Measurements from ENCODE around the gene SCAI. TPM values are rescaled to one million over a fixed set of nuclear protein-coding genes. Genes with fewer than 3 reads are reported as not detected.

The SCAI gene
- total and polyA plus RNA-seq, 9 of the 15 experiments (the other 6 are each of a cell fraction or from before 2014, with no cell fraction given) = 0.70 to 12.4 (median 4.2) TPM

- no peaks in the 10 kb centered on the region for H3K36me3 ChIP-seq (ENCODE audit: control insufficient read depth, insufficient read depth, low read length)
- no peaks in the 10 kb centered on the region; a peak in 1 of 5 replicates for H3K4me1 ChIP-seq (replicated peaks in 1 of 2; ENCODE audit: control insufficient read depth in 2 of 2, insufficient read depth in 2 of 2, low read length in 2 of 2)
- ATAC-seq = no peak
- no peak for FAIRE-seq
- no peak overlapping the region for H3K4me3 ChIP-seq
- no peak for TF ChIP-seq TGIF2 (CRISPR knock-in tag; IDR thresholded peaks at IDR 0.05)
- TF ChIP-seq ZZZ3 (IDR thresholded peaks at IDR 0.05) = no peak
- TF ChIP-seq ZFP30 (CRISPR knock-in tag; IDR thresholded peaks at IDR 0.05; ENCODE audit: borderline replicate concordance) = no peak
- no peak for TF ChIP-seq MTF1 (CRISPR knock-in tag; IDR thresholded peaks at IDR 0.05; ENCODE audit: borderline replicate concordance)
- TF ChIP-seq ZBED1 (IDR thresholded peaks at IDR 0.05) = no peak
- 0 out of 2 replicates have a peak, but pooled peaks have one; percentile 29 for TF ChIP-seq CBFA2T3 (IDR thresholded peaks at IDR 0.05)
- no peak for TF ChIP-seq NCOA6 (IDR thresholded peaks at IDR 0.05)
- no peak for TF ChIP-seq ZNF24 (IDR thresholded peaks at IDR 0.05)
- TF ChIP-seq ZSCAN29 (IDR thresholded peaks at IDR 0.05) = no peak
- peak; percentile 46 for TF ChIP-seq TCF3 (CRISPR knock-in tag; IDR thresholded peaks at IDR 0.05)
- DNase-seq (ENCODE audit: extremely low read depth in 1 of 4, low spot score in 3 of 4) = peak in 1 of 4 experiments; percentile 3
- no peak overlapping the region for H2AFZ ChIP-seq (ENCODE audit: low read depth, low read length)
- H4K20me1 ChIP-seq (replicated peaks; ENCODE audit: control insufficient read depth, insufficient read depth, low read length) = no peaks in the 10 kb centered on the region
- H3K79me2 ChIP-seq (ENCODE audit: control insufficient read depth, insufficient read depth, low read length) = no peaks in the 10 kb centered on the region
- no peaks in the 10 kb centered on the region for H3K9me3 ChIP-seq (replicated peaks; ENCODE audit: control insufficient read depth, insufficient read depth, low read depth, low read length)
- intact Hi-C loops (cut with micrococcal nuclease) = no loop called here
- no peak overlapping the region for H3K27ac ChIP-seq (ENCODE audit: extremely low read depth, low read depth, low read length)
- BruUV-seq (replicated peaks) = no TSS peak
- 53% methylated on average over 2 of the region's 2 CpGs for WGBS (ENCODE audit: insufficient coverage, low coverage, missing lambda C conversion rate)
- no peaks in the 10 kb centered on the region for H3K9me1 ChIP-seq (ENCODE audit: control insufficient read depth, insufficient read depth, low read length)
- no peaks in the 10 kb centered on the region for H3K27me3 ChIP-seq (ENCODE audit: control insufficient read depth in 2 of 2, insufficient read depth in 2 of 2, low read length in 2 of 2)
- no peak overlapping the region for H3K9ac ChIP-seq (ENCODE audit: insufficient read depth in 1 of 2, low read depth in 2 of 2, low read length in 2 of 2)
- ChIA-PET CTCF (ENCODE audit: low intra/inter-chr PET ratio) (no interaction called here), POLR2A (no interaction called here)
- in situ Hi-C loops (cut with MboI) = no loop called here
- no peak overlapping the region for H3K4me2 ChIP-seq (ENCODE audit: insufficient read depth, low read length)
Observed at GRCh38 chr9:125038166-125038565, 105.2 kb downstream of the SCAI start.

- Histone ChIP-seq H3K4me2 (ENCODE audit: insufficient read depth, low read length) (no peak overlapping the region), H3K9ac (ENCODE audit: insufficient read depth in 1 of 2, low read depth in 2 of 2, low read length in 2 of 2) (no peak overlapping the region), H3K4me3 (no peak overlapping the region), H4K20me1 (replicated peaks; ENCODE audit: control insufficient read depth, insufficient read depth, low read length) (no peaks in the 10 kb centered on the region), H2AFZ (ENCODE audit: low read depth, low read length) (no peak overlapping the region), H3K4me1 (replicated peaks in 1 of 2; ENCODE audit: control insufficient read depth in 2 of 2, insufficient read depth in 2 of 2, low read length in 2 of 2) (no peaks in the 10 kb centered on the region), H3K27me3 (ENCODE audit: control insufficient read depth in 2 of 2, insufficient read depth in 2 of 2, low read length in 2 of 2) (no peaks in the 10 kb centered on the region), H3K9me1 (ENCODE audit: control insufficient read depth, insufficient read depth, low read length) (no peaks in the 10 kb centered on the region), H3K79me2 (ENCODE audit: control insufficient read depth, insufficient read depth, low read length) (no peaks in the 10 kb centered on the region), H3K36me3 (ENCODE audit: control insufficient read depth, insufficient read depth, low read length) (peaks cover 26% of the 10 kb centered on the region), H3K9me3 (replicated peaks; ENCODE audit: control insufficient read depth, insufficient read depth, low read depth, low read length) (no peaks in the 10 kb centered on the region), H3K27ac (ENCODE audit: extremely low read depth, low read depth, low read length) (no peak overlapping the region)
- ATAC-seq (no peak), DNase-seq (ENCODE audit: extremely low read depth in 1 of 4, low spot score in 3 of 4) (no peak), FAIRE-seq (no peak)
- POLR2A ChIA-PET = no interaction called here
- CTCF ChIA-PET (ENCODE audit: low intra/inter-chr PET ratio) = no interaction called here
- no peak for TF ChIP-seq NR4A1 (CRISPR knock-in tag; IDR thresholded peaks at IDR 0.05)
- no peak for TF ChIP-seq NR4A1 (tag; IDR thresholded peaks at IDR 0.05)
- TF ChIP-seq CEBPB (tag; IDR thresholded peaks at IDR 0.05) = peak; percentile 71
- no peak for TF ChIP-seq CEBPG (CRISPR knock-in tag; IDR thresholded peaks at IDR 0.05)
- peak; percentile 13 to 62; a peak in 2 of 4 replicates for TF ChIP-seq CEBPG (tag; conservative IDR thresholded peaks at IDR 0.05 in 1 of 2, IDR thresholded peaks at IDR 0.05 in 1 of 2)
- no TSS peak for BruUV-seq (replicated peaks)
- in situ Hi-C loops (cut with MboI) (no loop called here), intact Hi-C loops (cut with micrococcal nuclease) (no loop called here)
- 91% methylated on average over 3 of the region's 3 CpGs for WGBS (ENCODE audit: insufficient coverage, low coverage, missing lambda C conversion rate)
Observed at GRCh38 chr9:125028041-125028440, 115.3 kb downstream of the SCAI start.

All from K562 (cell line).